Keratinocyte (primary cell): ENCODE data around the gene MAGI2.

Experiments used
- CTCF ChIP-seq, 3 experiments: IDR thresholded peaks in 1 of 3; conservative IDR thresholded peaks in 1 of 3; optimal IDR thresholded peaks in 1 of 3; 2 replicates in 2 of 3; 3 replicates in 1 of 3; pipeline versions ENCODE3 to v1.5.1; 2011; ENCODE audit warnings: low read length in 3 of 3, mild to moderate bottlenecking in 3 of 3, moderate library complexity in 2 of 3, control low read depth in 1 of 3, inconsistent platforms in 1 of 3; ENCODE audit not compliant: insufficient read depth in 2 of 3; ENCODE audit errors: extremely low read depth in 1 of 3
- EZH2 ChIP-seq: IDR thresholded peaks from one replicate; pipeline ENCODE4 v1.6.1; 2012; ENCODE audit warnings: inconsistent platforms, mild to moderate bottlenecking, low read length, moderate library complexity

GRCh38 chr7:78535655-78536054 lies 917.8 kb downstream of the MAGI2 start:
- TF ChIP-seq CTCF (optimal IDR thresholded peaks at IDR 0.05 in 1 of 3, IDR thresholded peaks at IDR 0.05 in 1 of 3, conservative IDR thresholded peaks at IDR 0.05 in 1 of 3; ENCODE audit: extremely low read depth in 1 of 3, insufficient read depth in 2 of 3, low read length in 3 of 3) (no peak), EZH2 (no peak)
